GM19372 (cell line): ENCODE measurements around the gene CTRB2.
"Not testable (repeated sequence)": the region's sequence is repeated elsewhere in the genome, so short reads cannot be mapped to it uniquely, and the experiment has no call there.

Experiments used
- ATAC-seq: cut with Tn5 transposase; IDR thresholded peaks from one replicate; pipeline ENCODE4 v1.9.1; 2021; ENCODE audit warnings: mild to moderate bottlenecking, low read depth, moderate library complexity; ENCODE audit not compliant: unreplicated experiment

The CTRB2 gene

DNA sequence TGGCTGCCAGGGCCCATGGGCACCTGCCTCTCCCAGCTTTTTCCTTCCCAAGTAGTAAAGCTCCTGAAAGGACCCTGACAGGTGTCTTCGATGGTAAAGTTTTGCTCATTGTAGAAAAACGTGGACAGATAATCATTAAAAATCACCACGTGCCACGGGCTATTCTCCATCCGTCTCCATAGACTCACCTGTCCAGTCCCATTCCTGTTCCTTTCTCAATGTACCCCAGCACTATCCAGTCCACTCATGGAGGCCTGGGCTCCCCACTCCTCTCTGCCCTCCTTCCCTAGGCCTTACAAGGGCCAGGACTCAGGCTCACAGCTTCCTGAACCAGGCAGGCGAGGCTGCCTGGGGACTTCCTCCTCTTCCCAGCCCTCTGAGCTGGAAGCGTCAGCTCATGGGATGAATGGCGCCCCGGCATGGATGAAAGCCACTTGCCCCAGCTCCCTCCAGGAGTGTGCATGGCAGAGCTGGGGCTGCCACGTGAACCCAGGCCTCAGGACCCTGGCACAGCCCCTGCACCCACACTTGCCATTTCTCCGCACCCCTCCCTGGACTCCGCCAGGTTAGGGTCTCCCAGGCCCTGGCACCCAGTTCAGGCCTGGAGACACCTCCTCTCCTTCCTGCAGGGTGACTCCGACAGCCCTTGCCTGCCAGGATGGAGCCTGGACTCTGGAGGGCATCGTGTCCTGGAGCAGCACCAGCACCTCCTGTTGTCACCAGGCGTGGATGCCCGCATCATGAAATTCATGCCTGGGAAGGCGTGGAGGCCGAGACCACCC, 20.6 kb upstream of the CTRB2 start:
- no peak for ATAC-seq

GRCh38 chr16:75226550-75227360, 19.8 kb upstream of the CTRB2 start:
- no peak for ATAC-seq

GRCh38 chr16:75225678-75226515, 18.9 kb upstream of the CTRB2 start:
- no peak for ATAC-seq

DNA sequence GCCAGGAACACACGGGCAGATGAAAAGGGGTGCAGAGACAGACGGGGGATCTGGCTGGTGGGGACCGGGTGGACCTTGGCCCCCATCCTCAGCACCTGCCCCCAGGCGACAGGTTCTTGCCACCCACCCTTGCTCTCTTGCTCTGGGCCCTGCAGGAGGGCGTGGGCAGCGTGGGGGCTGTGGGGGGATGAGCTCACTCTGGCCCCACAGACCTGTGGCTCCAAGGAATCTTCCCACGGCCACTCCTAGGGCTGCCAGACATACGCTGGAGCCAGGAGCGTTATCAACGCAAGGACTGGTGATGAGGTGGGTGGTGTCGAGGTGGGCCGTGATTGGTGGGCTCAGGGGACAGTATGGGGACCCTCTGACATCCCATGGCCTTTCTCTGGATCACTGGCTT, 18.1 kb upstream of the CTRB2 start:
- ATAC-seq, result no peak

DNA sequence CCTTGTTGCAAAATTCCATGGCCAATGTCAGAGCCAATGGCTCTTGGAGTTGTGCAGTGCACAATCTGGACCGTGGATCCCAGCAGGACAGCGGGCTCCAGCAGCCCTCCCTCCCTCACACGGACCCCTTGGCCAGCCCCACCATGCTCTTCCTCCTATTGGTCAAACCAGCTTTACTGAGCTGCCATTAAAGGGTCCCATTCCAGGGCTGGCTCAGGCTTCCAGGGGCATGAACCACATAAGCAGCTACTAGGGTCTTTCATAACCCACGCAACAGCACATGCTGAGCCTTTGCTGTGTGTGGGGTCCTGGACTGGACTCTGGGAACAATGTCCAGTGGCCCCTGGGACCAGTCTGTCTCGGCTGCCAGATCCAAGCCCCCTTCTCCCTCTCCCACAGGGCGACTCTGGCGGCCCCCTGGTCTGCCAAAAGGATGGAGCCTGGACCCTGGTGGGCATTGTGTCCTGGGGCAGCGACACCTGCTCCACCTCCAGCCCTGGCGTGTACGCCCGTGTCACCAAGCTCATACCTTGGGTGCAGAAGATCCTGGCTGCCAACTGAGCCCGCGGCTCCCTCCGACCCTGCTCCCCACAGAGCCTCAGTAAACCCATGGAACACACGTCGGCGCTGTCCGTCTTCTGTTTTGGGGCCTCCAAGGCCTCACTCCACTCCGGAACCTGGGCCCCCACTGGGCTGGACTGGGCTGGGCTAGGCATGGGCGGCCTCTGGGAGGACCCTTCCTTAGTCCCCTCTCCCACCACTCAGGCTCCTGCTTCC, 17.5 kb upstream of the CTRB2 start:
- no peak for ATAC-seq

DNA sequence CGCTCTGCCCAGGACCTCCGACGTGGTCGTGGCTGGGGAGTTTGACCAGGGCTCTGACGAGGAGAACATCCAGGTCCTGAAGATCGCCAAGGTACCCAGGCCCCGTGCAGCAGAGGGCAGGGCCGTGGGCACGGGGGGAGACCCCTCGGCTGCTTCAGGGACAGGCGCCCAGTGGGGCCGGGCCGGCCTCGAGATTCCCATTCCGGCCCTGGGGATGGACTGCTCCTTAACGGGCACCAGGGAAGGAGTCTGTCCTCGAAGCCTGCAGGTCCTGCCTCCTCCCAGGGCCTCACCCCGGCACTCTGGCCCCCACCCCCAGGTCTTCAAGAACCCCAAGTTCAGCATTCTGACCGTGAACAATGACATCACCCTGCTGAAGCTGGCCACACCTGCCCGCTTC, 16.2 kb upstream of the CTRB2 start:
- not testable (repeated sequence) for ATAC-seq

DNA sequence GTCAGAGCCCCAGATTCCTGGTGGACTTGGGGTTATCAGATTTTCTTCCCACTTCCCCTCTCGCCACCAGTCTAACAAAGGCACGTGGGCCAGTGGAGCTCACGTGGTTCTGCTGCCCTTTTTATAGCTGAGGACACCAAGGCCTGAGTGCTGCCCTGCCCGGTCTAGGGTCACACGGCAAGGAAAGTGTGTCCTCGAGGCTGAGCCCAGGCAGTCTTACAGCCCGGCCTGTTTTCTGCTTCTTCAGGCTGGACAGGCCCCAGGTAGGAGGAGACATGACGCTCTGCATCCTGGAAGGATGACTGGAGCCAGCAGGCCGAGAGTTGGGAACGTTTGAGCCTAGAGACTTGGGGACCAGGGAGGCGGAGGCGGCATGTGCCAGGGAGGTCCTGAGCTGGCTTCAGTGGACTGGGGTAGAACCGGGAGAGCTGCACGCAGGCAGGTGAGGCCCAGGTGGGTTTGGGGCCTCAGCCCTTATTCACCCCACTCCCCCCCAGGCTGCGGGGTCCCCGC, 15.4 kb upstream of the CTRB2 start:
- ATAC-seq, result no peak

DNA sequence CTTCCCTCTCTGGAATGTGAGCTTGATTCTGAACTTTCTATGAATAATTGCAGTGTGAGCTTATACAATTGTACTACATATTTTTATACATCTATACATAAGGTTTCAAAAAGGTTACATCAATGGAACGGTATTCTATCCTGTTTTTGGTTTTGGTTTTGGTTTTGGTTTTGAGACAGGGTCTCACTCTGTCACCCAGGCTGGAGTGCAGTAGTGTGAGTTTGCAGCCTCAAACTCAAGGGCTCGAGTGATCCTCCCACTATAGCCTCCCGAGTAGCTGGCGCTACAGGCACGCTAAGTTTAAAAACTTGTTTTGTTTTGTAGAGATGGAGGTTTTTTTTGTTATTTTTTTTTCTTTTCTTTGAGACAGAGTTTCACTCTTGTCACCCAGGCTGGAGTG, 12.9 kb upstream of the CTRB2 start:
- ATAC-seq, result no peak

DNA sequence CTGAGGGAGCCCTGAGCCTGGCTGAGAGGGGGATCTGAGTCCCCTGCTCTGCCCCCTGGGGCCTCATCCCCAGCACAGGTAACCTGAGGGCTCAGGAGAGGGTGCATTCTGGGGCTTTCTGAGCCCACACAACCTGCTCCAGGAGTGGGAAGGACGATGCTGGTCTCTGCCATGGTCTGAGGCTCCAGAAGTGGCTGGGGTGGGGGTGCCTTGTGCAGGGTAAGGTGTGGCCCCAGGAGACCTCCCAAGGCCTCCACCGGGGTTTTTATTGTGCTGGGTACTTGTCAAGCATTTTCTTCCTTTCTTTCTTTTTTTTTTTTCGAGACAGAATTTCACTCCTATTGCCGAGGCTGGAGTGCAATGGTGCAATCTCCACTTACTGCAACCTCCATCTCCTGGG, 12.1 kb upstream of the CTRB2 start:
- ATAC-seq, result no peak

- ATAC-seq, result no peak
Measured at GRCh38 chr16:75218256-75219076, 11.5 kb upstream of the CTRB2 start, which contains the start of gene CTRB1. TSS of gene CTRB1 (plus strand) at chr16:75218988. CDS start at chr16:75219008, 20 bp downstream.

DNA sequence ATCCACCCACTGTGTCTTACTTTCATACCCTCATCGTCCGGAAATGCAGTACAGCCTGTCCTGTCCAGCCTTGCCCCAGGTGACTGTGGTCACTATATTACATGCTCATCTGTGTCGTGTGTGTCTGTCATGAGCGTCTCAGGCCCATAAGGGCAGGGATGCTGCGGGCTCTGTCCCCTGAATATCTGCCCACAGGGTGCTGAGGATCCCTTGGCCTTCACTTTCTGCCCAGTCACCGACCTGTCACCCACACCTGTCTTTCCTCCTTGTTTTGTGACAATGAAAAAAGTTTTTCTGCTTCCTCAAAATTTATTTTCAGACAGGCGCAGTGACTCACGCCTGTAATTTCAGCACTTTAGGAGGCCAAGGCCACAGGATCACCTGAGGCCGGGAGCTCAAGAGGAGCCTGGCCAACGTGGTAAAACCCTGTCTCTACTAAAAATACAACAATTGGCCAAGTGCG, 10.5 kb upstream of the CTRB2 start:
- ATAC-seq, result no peak

DNA sequence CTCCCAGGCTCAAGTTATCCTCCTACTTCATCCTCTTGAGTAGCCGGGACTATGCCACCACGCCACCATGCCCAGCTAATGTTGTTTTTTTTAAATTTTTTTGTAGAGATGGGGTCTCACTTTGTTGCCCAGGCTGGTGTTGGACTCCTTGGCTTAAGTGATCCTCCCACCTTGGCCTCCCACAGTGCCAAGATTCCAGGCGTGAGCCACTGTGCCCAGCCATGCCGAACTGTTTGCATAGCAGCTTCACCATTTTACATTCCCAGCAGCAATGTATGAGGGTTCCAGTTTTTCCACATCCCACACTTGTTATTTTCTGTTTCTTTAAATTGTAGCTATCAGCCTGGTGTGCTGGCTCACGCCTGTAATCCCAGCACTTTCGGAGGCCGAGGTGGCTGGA, 9.6 kb upstream of the CTRB2 start:
- ATAC-seq, result no peak

GRCh38 chr16:75216127-75216526, 9.2 kb upstream of the CTRB2 start:
- no peak for ATAC-seq

DNA sequence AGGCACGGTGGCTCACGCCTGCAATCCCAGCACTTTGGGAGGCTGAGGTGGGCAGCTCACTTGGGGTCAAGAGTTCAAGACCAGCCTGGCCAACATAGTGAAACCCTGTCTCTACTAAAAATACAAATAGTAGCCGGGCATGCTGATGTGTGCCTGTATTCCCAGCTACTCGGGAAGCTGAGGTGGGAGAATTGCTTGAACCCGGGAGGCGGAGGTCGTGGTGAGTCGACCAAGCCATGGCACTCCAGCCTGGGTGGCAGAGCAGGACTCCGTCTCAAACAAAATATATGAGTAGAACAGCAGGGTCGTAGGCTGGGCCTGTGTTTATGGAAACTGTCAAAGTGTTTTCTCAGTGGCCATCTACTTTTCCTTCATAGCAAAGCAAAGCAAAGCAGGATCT, 4.3 kb upstream of the CTRB2 start:
- not testable (repeated sequence) for ATAC-seq

DNA sequence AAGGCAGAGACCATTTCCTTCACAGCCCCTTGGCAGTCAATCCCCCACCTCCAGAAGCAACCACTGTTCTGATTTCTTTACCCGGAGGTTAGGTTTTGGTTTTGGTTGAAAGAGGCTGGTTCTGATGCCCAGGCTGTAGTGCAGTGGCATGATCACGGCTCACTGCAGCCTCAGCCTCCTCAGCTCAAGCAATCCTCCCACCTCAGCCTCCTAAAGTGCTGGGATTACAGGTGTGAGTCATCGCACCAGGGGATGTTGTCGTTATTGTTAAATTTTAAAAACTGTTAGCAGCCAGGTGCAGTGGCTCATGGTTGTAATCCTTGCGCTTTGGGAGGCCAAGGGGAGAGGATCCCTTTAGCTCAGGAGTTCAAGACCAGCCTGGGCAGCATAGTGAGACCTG, 3.0 kb upstream of the CTRB2 start:
- ATAC-seq, result no peak

- ATAC-seq, result not testable (repeated sequence)
Measured at GRCh38 chr16:75209514-75209913, 2.6 kb upstream of the CTRB2 start.

- ATAC-seq, result no peak
Measured at GRCh38 chr16:75208861-75209505, 2.0 kb upstream of the CTRB2 start.

GRCh38 chr16:75208242-75208825, 1.4 kb upstream of the CTRB2 start:
- no peak for ATAC-seq
